AG10803 (cell line): ENCODE results near the gene ALDOA.

ENCODE experiments used
- DNase-seq: peaks from one replicate; pipeline ENCODE4 v3.0.0; 2010; ENCODE audit warnings: low read depth
- H3K4me3 ChIP-seq: 2 replicates; pipeline ENCODE4 v1.5.1; 2011; ENCODE audit warnings: mild to moderate bottlenecking, low read length, control low read depth
- CTCF ChIP-seq: conservative IDR thresholded peaks from 2 replicates; pipeline ENCODE4 v1.5.1; 2011; ENCODE audit warnings: mild to moderate bottlenecking, low read length, control low read depth, inconsistent platforms

ALDOA gene

GRCh38 chr16:30069611-30070462, 4.3 kb downstream of the ALDOA start:
- H3K4me3 ChIP-seq: peak overlapping the region; percentile 41
- no peak for DNase-seq
- no peak for TF ChIP-seq CTCF

- no peak for TF ChIP-seq CTCF
- DNase-seq: no peak
- peak overlapping the region; percentile 41; the same call in 1 of the 2 replicates for H3K4me3 ChIP-seq
Observed at GRCh38 chr16:30070490-30070889, 4.9 kb downstream of the ALDOA start.

- H3K4me3 ChIP-seq: peak within 1 kb of the TSS; percentile 95
- peak; percentile 86 for DNase-seq
- no peak for TF ChIP-seq CTCF
Observed at GRCh38 chr16:30075503-30076275, 10.1 kb downstream of the ALDOA start, which contains the start of gene PPP4C. PPP4C (plus strand) TSS chr16:30075994; CDS start chr16:30076378, 384 bp downstream.

GRCh38 chr16:30076276-30076791, 10.8 kb downstream of the ALDOA start:
- no peak for DNase-seq
- no peak for TF ChIP-seq CTCF
- peak overlapping the region; percentile 95 for H3K4me3 ChIP-seq

GRCh38 chr16:30077656-30078055, 12.1 kb downstream of the ALDOA start:
- no peak for TF ChIP-seq CTCF
- no peak for DNase-seq
- peak overlapping the region; percentile 95 for H3K4me3 ChIP-seq

- H3K4me3 ChIP-seq: no peak overlapping the region
- DNase-seq: no peak
- no peak for TF ChIP-seq CTCF
Observed at GRCh38 chr16:30078744-30079143, 13.2 kb downstream of the ALDOA start.
